GM21381 (cell line): Measurements from ENCODE around the gene HACD1.
"Not testable (repeated sequence)": the region's sequence is repeated elsewhere in the genome, so short reads cannot be mapped to it uniquely, and the experiment has no call there.

Source experiments
- ATAC-seq: cut with Tn5 transposase; IDR thresholded peaks from one replicate; pipeline ENCODE4 v1.9.1; 2021; ENCODE audit warnings: mild to moderate bottlenecking, moderate library complexity; ENCODE audit not compliant: unreplicated experiment

HACD1 gene

DNA sequence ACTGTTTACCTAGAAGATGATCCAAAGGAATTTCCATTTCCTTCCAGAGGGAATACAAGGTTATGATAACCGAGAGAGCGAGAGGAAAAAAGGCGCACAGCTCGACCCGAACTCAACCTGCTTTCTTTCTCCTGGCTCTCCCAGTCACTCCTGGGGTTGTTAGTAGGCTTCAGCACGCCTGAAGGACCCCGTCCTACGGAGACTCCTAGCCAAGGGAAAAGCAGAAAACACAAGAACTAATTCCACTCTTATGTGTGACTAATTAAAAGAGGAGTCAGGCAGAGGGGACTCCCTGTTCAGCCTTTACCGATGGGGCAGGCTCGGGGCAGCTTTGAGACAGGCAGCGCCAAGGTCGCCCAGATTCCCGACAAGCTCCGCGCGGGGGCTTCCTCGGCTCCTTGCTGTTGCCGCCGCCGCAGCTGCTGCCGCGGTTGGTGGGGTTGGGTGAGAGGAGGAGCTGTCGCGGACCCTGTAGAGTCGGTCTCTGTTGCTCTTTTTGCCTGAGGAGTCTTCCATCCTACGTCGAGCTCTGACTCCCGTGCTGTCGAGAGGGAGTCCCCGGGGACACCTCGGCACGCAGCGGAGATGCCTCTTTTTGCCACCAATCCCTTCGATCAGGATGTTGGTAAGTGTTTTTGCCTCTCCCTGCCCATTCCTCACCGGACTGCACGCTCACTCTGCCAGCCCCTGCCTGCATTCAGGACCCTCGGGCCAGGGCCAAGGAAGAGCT is 26.7 kb upstream of the HACD1 start, which contains the start of gene STAM:
Gene STAM, plus strand, starts transcription at position 397 of the 730 bp plus-strand sequence. Its CDS starts 189 bp downstream, at position 586.
- peak; percentile 83 for ATAC-seq

DNA sequence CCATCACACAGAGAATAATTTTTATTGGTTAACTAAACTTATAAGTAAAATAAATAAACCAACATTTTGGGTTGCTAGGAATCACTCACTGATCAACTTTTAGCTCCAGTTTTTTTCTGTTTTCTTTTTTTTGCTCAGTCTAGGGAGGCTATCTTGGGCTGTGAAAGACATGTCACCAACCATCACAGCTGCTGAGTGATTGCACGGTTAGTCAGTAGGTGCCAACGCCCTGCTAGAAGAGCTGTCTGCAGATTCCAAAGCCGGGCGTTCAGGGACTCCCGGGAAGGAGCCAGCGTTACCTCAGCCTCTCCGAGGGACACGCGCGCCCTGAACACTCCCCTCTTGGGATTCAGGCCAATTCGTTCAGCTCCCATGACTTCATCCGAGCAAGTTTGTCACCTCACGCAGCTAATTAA is 26.2 kb upstream of the HACD1 start:
- ATAC-seq: peak; percentile 22

GRCh38 chr10:17640331-17640816 is 23.2 kb upstream of the HACD1 start:
- no peak for ATAC-seq

DNA sequence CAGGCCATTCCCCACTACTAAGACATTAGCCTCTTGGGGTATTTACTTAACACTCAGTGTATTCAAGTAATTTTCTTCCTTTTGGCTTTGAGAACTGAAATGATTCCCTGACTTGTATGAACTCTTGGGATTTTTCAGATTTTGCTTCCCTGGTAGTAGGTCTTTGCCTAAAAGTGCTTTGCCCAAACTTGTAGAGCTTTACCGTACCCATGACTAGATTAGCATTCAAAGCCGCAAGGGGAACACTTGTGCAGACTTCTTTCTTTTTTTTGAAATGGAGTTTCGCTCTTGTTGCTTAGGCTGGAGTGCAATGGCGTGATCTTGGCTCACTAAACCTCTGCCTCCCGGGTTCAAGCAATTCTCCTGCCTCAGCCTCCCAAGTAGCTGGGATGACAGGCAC is 20.7 kb upstream of the HACD1 start:
- no peak for ATAC-seq

- no peak for ATAC-seq
Observed at GRCh38 chr10:17633353-17633752, 16.2 kb upstream of the HACD1 start.

GRCh38 chr10:17632590-17632989 is 15.4 kb upstream of the HACD1 start:
- not testable (repeated sequence) for ATAC-seq

- no peak for ATAC-seq
Observed at GRCh38 chr10:17626656-17627055, 9.5 kb upstream of the HACD1 start.

DNA sequence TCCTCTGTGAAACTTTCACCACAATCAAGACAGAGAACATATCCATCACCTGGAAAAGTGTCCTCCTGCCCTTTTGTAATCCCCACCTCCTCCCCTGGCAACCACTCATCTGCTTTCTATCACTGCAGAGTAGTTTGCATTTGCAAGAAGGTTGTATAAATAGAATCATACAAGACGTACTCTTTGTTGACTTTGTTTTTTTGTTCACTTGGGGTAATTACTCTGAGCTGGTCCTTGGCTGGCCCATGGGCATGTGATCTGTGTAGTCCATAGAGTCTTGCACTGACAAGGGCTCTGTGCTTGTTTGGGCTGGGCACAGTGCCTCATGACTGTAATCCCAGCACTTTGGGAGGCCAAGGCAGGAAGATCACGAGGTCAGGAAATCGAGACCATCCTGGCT is 7.8 kb upstream of the HACD1 start:
- ATAC-seq: no peak

GRCh38 chr10:17622061-17622460 is 4.9 kb upstream of the HACD1 start:
- ATAC-seq: no peak

DNA sequence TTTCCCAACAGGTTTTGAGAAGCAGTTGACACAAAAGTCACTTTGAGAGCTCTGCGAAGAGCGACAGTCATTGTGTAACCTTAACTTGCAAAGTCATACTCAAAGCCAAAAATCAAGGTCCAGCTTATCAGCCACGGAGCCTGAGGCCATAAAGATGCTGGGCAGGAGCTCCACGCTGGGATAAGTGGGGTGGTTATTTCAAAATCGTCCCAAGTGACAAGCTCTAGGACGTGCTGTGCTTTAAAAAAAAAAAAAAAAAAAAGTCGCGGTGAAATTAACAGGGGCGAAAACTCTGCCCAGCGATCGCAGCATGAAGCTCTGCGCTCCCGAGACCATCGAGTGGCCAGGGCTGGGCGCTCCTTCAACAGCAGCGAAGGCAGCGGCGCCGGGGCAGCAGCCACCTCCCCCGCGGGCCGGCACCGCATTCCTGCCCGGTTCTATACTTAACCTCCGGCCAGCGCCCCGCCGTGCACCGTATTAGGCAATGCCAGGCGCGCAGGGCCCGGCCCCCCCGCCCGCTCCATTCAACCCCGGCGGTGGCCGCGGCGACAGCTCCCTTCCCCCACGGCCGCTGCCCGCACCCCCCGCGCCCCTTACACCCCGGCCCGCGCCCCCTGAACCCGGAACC is 657 bp downstream of the HACD1 start:
- peak; percentile 42 for ATAC-seq

DNA sequence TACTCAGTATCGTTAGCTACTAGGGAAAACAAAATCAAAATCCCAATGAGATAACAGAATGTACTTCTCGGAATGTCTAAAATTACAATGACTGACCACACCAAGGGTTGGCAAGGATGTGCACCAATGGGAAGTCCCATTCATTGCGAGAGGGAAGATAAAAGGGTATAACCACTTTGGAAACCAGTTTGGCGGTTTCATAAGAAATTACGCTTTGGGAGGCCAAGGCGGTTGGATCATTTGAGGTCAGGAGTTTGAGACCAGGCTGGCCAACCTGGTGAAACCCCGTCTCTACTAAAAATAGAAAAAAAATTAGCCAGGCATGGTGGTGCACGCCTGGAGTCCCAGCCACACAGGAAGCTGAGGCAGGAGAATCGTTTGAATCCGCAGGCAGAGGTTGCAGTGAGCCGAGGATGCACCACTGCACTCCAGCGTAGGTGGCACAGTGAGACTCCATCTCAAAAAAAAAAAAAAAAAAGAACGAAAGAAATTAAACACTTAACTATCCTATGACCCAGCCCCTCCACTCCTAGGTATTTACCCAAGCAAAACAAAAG is 7.6 kb downstream of the HACD1 start:
- ATAC-seq: no peak

DNA sequence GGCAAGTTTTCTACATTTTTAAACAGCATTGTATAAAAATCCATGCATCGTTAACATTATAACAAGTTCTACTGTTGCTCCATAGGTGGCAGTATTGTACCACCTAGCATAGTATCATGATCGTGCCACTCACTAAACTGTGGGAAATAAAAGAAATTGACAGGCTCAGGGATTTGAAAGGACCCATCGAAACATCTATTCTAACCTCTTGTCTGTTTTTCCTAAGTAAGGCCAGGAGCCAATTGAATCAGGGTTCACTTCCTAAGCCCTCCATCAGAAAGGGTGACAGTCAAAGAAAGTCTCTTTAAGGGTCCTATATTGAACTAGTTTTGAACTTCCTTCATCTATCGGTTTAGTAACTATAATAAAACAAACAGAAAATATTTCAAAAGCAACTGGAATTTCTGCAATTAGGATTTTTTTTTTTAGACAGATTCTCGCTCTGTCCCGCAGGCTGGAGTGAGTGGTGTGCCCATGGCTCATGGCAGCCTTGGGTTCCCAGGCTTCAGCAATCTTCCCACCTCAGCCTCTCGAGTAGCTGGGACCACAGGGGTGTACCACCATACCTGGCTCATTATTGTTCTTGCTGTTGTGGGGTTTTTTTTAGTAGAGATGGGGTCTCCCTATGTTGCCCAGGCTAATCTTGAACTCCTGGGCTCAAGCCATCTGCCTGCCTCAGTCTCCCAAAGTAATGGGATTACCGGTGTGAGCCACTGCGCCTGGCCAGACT is 9.4 kb downstream of the HACD1 start:
- ATAC-seq: peak; percentile 86

DNA sequence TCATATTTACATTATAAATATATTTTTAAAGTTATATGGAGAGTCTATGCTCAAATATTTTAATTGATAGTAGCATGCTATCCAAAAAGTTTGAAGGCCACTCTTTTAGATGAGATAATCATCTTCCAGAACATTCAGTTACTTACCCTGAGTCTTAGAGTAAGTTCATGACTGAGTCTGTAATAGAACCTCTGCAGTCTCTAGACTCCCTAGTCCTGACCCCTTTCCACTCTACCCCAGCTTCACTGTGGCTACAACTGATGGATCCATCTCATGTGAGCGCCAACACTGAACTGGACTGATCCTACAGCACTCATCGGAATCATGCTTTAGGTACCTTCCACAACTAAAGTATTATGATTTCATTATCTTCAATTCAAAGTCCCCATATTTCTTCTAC is 10.1 kb downstream of the HACD1 start:
- ATAC-seq: no peak

DNA sequence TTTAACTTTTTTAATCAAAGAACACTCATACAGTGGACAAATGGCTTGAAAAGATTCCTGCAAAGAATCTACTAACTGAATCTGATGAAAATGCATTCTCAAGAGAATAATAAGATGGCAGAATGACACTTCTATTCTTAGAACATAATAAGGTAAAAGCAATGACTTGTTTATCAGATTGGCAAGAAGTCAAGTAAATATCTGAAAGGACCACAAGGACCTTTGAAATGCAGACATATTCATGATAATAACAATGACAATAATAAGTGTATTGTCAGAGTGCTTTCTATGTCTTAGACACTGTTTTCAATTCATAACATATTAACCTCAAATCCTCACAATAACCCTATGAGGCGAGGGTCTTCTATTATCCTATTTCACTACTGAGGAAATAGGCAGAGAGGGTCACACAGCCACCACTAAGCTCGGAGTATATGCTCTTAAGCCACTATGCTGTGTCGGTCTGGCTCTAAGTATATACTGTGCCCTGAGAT is 10.6 kb downstream of the HACD1 start:
- ATAC-seq: no peak

DNA sequence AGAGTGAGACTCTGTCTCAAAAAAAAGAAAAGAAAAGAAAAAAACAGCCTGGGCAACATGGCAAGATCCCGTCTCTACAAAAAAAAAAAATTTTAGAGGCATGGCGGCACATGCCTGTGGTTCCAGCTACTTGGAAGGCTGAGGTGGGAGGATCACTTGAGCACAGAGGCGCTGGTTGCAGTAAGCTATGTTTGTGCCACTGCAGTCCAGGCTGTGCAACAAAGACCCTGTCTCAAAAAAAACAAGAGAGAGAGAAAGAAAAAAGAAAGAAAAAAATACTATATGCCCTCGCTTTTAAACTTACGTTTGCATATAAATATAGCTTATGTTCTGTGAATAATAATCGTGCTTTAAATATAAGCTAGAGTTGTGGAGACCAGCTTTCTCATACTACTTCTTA is 11.2 kb downstream of the HACD1 start:
- no peak for ATAC-seq

DNA sequence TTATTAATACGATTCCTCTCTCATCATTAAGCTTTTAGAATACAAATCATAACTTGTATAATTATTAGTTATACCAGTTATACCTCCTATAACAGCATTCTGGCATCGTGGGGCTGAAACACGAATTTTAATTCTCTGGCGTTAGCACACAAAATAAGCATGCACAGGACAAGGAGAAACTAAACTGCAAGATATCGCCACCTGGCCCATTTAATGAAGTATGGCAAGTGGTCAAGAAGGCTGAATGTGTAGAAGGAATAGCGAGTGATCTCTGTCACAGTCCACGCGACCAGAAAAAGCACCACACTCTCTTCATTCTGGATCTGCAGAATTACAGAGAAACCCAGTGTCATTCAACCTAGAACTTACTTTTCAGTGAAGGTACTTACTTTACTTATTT is 18.1 kb downstream of the HACD1 start:
- no peak for ATAC-seq

- ATAC-seq: no peak
Observed at GRCh38 chr10:17597386-17597785, 19.8 kb downstream of the HACD1 start.

DNA sequence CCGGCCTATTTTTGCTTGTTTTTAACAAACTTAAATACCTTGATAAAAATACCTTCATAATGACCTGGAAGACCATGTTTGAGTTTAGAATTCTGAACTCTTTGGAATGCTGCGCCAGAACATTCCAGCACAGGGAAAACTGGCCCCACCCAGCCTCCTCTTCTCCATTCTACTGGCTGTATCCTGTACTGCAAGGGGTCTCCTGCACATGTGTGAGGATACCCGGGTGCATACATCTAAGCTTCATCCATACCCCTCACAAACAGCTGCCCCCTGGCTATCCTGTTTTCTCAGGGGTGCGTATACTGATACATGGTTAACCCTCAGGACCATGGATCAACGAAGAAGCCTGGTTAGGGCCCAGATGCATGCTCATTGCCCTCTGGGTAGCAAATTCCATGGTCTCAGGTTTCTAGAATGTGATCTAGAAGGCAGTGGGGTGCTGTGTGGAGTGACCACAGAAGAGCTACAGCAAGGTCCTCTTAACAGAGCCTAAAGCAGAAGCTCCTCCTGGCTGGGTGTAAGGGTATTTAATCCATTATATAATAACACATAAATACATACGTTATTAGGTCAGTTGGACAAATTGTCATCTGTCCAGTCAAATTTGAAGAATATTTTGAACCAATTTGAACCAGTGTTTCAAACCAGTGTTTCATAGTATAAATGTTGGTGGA is 26.1 kb downstream of the HACD1 start:
- no peak for ATAC-seq

DNA sequence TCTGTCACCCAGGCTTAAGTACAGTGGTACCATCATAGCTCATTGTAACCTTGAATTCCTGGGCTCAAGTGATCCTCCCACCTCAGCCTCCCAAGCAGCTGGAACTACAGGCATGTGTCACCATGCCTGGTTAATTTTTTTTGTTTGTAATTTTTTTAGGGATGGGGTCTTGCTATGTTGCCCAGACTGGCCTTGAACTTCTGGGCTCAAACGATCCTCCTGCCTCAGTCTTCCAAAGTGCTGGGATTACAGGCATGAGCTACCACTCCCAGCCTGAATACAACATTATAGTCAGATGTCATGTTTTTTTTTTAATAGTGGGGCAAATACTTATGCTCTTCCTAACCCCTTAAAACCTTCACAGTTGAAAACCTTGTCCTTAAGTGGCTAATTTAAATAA is 27.9 kb downstream of the HACD1 start:
- not testable (repeated sequence) for ATAC-seq

- no peak for ATAC-seq
Observed at GRCh38 chr10:17588420-17588819, 28.8 kb downstream of the HACD1 start.

DNA sequence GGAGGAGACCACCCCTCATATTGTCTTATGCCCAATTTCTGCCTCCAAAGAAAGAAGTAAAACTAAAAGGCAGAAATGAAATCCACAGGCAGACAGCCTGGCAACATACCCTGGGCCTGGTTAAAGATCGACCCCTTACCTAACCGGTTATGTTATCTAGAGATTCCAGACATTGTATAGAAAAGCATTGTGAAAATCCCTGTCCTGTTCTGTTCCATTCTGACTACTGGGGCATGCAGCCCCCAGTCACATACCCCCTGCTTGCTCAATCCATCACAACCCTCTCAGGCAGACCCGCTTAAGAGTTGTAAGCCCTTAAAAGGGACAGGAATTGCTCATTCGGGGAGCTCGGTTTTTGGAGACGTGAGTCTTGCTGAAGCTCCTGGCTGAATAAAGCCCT is 29.9 kb downstream of the HACD1 start:
- not testable (repeated sequence) for ATAC-seq
